CD14-positive monocyte (primary cell): Measurements from ENCODE around the gene CXCL10. TPM values are rescaled to one million over a fixed set of nuclear protein-coding genes. Genes with fewer than 3 reads are reported as not detected.

Experiments
- DNase-seq, 3 donors: peaks; one replicate each; pipeline ENCODE4 v3.0.0-alpha.2; 2011 to 2022
- H2AFZ ChIP-seq: 2 replicates; pipeline ENCODE4 v1.6.0; 2012; ENCODE audit warnings: mild to moderate bottlenecking, low read depth, low read length, inconsistent platforms; ENCODE audit not compliant: insufficient read depth, poor library complexity, severe bottlenecking
- H3K27ac ChIP-seq, 2 donors: 1 replicate in 1 of 2; 2 replicates in 1 of 2; pipeline ENCODE4 v1.5.1; 2012 to 2013; ENCODE audit warnings: low read length in 2 of 2, control low read depth in 1 of 2, inconsistent platforms in 1 of 2, low read depth in 1 of 2, mild to moderate bottlenecking in 1 of 2
- H3K27me3 ChIP-seq, 2 donors: one replicate each; pipeline versions ENCODE4 v1.6.0 to v1.6.1; 2011 to 2013; ENCODE audit warnings: low read length in 2 of 2; ENCODE audit not compliant: control insufficient read depth in 2 of 2, insufficient read depth in 2 of 2
- H3K36me3 ChIP-seq, 2 donors: replicated peaks in 1 of 2; 1 replicate in 1 of 2; 2 replicates in 1 of 2; pipeline versions ENCODE4 v1.5.1 to v1.6.1; 2012 to 2013; ENCODE audit warnings: low read length in 2 of 2, control low read depth in 1 of 2, inconsistent platforms in 1 of 2, mild to moderate bottlenecking in 1 of 2; ENCODE audit not compliant: insufficient read depth in 2 of 2, control insufficient read depth in 1 of 2
- H3K4me1 ChIP-seq, 2 donors: 1 replicate in 1 of 2; 2 replicates in 1 of 2; pipeline versions ENCODE4 v1.5.1 to v1.6.1; 2012 to 2013; ENCODE audit warnings: low read length in 2 of 2, control low read depth in 1 of 2, inconsistent platforms in 1 of 2, mild to moderate bottlenecking in 1 of 2, moderate library complexity in 1 of 2; ENCODE audit not compliant: insufficient read depth in 2 of 2, control insufficient read depth in 1 of 2
- H3K4me2 ChIP-seq: replicated peaks from 2 replicates; pipeline ENCODE3; 2012; ENCODE audit warnings: low read length, moderate library complexity, mild to moderate bottlenecking; ENCODE audit not compliant: poor library complexity, severe bottlenecking; ENCODE audit errors: extremely low read depth
- H3K4me3 ChIP-seq, 3 experiments: fragments of 200-600 bp in 1 of 3; sonication (generic) in 1 of 3; replicated peaks in 1 of 3; 1 replicate in 2 of 3; 2 replicates in 1 of 3; pipeline ENCODE4 v1.5.1; 2011 to 2013; ENCODE audit warnings: low read length in 3 of 3, mild to moderate bottlenecking in 3 of 3, control low read depth in 2 of 3, low read depth in 2 of 3, inconsistent platforms in 1 of 3, moderate library complexity in 1 of 3
- H3K79me2 ChIP-seq: 2 replicates; pipeline ENCODE4 v1.6.0; 2012; ENCODE audit warnings: mild to moderate bottlenecking, control low read depth, inconsistent platforms, low read length, moderate library complexity; ENCODE audit not compliant: insufficient read depth
- H3K9ac ChIP-seq: 2 replicates; pipeline ENCODE4 v1.6.0; 2017; ENCODE audit warnings: low read length, mild to moderate bottlenecking; ENCODE audit not compliant: insufficient read depth, poor library complexity, severe bottlenecking
- H3K9me3 ChIP-seq, 2 donors: replicated peaks in 1 of 2; 1 replicate in 1 of 2; 2 replicates in 1 of 2; pipeline versions ENCODE4 v1.5.1 to v1.6.1; 2012 to 2013; ENCODE audit warnings: low read length in 2 of 2, control low read depth in 1 of 2; ENCODE audit not compliant: control insufficient read depth in 1 of 2, insufficient read depth in 1 of 2
- H4K20me1 ChIP-seq: 2 replicates; pipeline ENCODE4 v1.6.0; 2012; ENCODE audit warnings: mild to moderate bottlenecking, low read length, control low read depth, moderate library complexity; ENCODE audit not compliant: insufficient read depth
- H3K27ac Mint-ChIP-seq, 7 donors: one replicate each; pipeline ENCODE4 v1.8.0; 2020; ENCODE audit warnings: mild to moderate bottlenecking in 7 of 7, mixed read lengths in 7 of 7, moderate library complexity in 6 of 7, inconsistent platforms in 2 of 7
- H3K27me3 Mint-ChIP-seq, 3 donors: one replicate each; pipeline ENCODE4 v1.8.0; 2021 to 2022; ENCODE audit warnings: low read depth in 3 of 3, mild to moderate bottlenecking in 3 of 3, mixed read lengths in 3 of 3, moderate library complexity in 3 of 3, inconsistent platforms in 1 of 3
- H3K36me3 Mint-ChIP-seq, 2 donors: one replicate each; pipeline ENCODE4 v1.8.0; 2020; ENCODE audit warnings: mixed read lengths in 2 of 2, inconsistent platforms in 1 of 2, mild to moderate bottlenecking in 1 of 2
- H3K4me1 Mint-ChIP-seq: one replicate; pipeline ENCODE4 v1.8.0; 2020; ENCODE audit warnings: mild to moderate bottlenecking, mixed read lengths
- H3K4me3 Mint-ChIP-seq, 2 donors: one replicate each; pipeline ENCODE4 v1.8.0; 2020; ENCODE audit warnings: mild to moderate bottlenecking in 2 of 2, mixed read lengths in 2 of 2, moderate library complexity in 1 of 2
- H3K9me3 Mint-ChIP-seq, 7 donors: one replicate each; pipeline ENCODE4 v1.8.0; 2020 to 2022; ENCODE audit warnings: mixed read lengths in 7 of 7, mild to moderate bottlenecking in 6 of 7, moderate library complexity in 6 of 7, inconsistent platforms in 2 of 7
- intact Hi-C, 2 donors: fragments of 100-400 bp; cut with micrococcal nuclease; formaldehyde crosslinking; loops; one replicate each; pipeline versions ENCODE4 v1.15.0 to v1.15.1; 2023
- polyA plus RNA-seq, 3 donors: library from polyadenylated mRNA; depleted of rRNA in 1 of 3; unstranded in 2 of 3; stranded (reverse) in 1 of 3; fragments of 300-500 nt in 2 of 3; fragments of >200 nt in 1 of 3; fragmentation: Illumina TruSeq in 2 of 3; gene quantifications; 1 replicate in 2 of 3; 2 replicates in 1 of 3; pipeline ENCODE4 v1.2.3, GENCODE V29; 2012 to 2021
- TF ChIP-seq, protein P1 (sequence below): fragments of 200-600 bp; IDR thresholded peaks from one replicate; pipeline ENCODE4 v1.8.0; 2022; ENCODE audit warnings: antibody characterized with exemption, mild to moderate bottlenecking

CXCL10 gene
- polyA plus RNA-seq, 3 donors = 5.5 to 16.5 (median 16.3) TPM

DNA sequence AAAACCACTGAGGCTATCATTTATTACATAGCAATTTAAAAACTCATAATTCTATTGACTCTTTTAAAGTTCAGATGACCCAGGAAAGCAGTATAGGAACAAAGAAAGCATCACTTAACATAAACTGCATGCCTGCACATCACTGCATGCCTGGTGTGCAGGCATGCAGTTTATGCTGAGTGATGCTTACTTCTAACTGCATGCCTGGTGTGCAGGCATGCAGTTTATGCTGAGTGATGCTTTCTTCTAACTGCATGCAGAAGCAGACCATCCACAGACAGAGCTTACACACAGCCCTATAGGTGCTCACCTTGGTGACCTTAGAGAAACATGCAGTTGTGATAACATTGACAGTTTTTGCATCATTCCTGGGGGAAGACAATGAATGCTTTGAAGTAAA lies 49.5 kb downstream of the CXCL10 start:
- Histone ChIP-seq H2AFZ (no peak overlapping the region), H3K79me2 (no peaks in the 10 kb centered on the region), H4K20me1 (no peaks in the 10 kb centered on the region), H3K4me1 (peaks cover 8 to 9% of the 10 kb centered on the region in 2 donors), H3K9ac (no peak overlapping the region), H3K27ac (no peak overlapping the region), H3K36me3 (peaks cover 79 to 89% of the 10 kb centered on the region in 2 donors), H3K4me3 (no peak overlapping the region), H3K27me3 (no peaks in the 10 kb centered on the region), H3K4me2 (no peak overlapping the region), H3K9me3 (no peaks in the 10 kb centered on the region)
- Mint-ChIP-seq H3K27ac (no peak overlapping the region), H3K27me3 (no peaks in the 10 kb centered on the region), H3K4me1 (peaks cover 10% of the 10 kb centered on the region), H3K36me3 (peaks cover 76 to 90% of the 10 kb centered on the region in 2 donors), H3K9me3 (no peaks in the 10 kb centered on the region), H3K4me3 (no peak overlapping the region)
- DNase-seq = no peak
- TF ChIP-seq, protein P1, sequence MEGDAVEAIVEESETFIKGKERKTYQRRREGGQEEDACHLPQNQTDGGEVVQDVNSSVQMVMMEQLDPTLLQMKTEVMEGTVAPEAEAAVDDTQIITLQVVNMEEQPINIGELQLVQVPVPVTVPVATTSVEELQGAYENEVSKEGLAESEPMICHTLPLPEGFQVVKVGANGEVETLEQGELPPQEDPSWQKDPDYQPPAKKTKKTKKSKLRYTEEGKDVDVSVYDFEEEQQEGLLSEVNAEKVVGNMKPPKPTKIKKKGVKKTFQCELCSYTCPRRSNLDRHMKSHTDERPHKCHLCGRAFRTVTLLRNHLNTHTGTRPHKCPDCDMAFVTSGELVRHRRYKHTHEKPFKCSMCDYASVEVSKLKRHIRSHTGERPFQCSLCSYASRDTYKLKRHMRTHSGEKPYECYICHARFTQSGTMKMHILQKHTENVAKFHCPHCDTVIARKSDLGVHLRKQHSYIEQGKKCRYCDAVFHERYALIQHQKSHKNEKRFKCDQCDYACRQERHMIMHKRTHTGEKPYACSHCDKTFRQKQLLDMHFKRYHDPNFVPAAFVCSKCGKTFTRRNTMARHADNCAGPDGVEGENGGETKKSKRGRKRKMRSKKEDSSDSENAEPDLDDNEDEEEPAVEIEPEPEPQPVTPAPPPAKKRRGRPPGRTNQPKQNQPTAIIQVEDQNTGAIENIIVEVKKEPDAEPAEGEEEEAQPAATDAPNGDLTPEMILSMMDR = no peak
- intact Hi-C loops = loop anchor here in 1 of 2 donors (10.0 kb wide), 1 partner anchor 169 kb away; no protein-coding TSS in a partner anchor

Other genes starting within 250 kb of the CXCL10 start
- gene PPEF2, start 121.0 kb downstream of the CXCL10 start, polyA plus RNA-seq = under 1 TPM in 1 of 3 donors, not detected in 2; 0.25 TPM
- 100 to 1,000 TPM; 170 to 308 (median 231) TPM for gene NAAA, start 82.5 kb downstream of the CXCL10 start, polyA plus RNA-seq
- gene SDAD1, start 32.6 kb downstream of the CXCL10 start, polyA plus RNA-seq = 10 to 100 TPM in 2 of 3 donors, 1 to 10 TPM in 1; 8.9 to 38.1 (median 20.7) TPM
- gene CXCL9, start 16.0 kb downstream of the CXCL10 start, polyA plus RNA-seq = under 1 TPM; 0.46 to 0.95 (median 0.55) TPM
- under 1 TPM; 0.15 to 0.36 (median 0.25) TPM for gene CXCL11, start 12.6 kb upstream of the CXCL10 start, polyA plus RNA-seq
- not detected for gene ART3, start 51.2 kb upstream of the CXCL10 start, polyA plus RNA-seq
- gene NUP54, start 124.9 kb upstream of the CXCL10 start, polyA plus RNA-seq = 10 to 100 TPM; 15.0 to 25.0 (median 16.2) TPM
- gene SCARB2, start 190.3 kb upstream of the CXCL10 start, polyA plus RNA-seq = 10 to 100 TPM; 36.8 to 73.0 (median 53.5) TPM
- gene FAM47E, start 228.2 kb upstream of the CXCL10 start, polyA plus RNA-seq = under 1 TPM in 1 of 3 donors, not detected in 2; 0.31 TPM